Measurements from ENCODE around the gene R3HDM2.

- no peak for TF ChIP-seq RFXANK (CRISPR knock-in tag; IDR thresholded peaks at IDR 0.05)
- TF ChIP-seq ZNF143 (CRISPR knock-in tag; IDR thresholded peaks at IDR 0.05), result no peak
- TF ChIP-seq CTCF (CRISPR knock-in tag; IDR thresholded peaks at IDR 0.05), result peak; percentile 98
- no peak for TF ChIP-seq TOE1 (CRISPR knock-in tag; IDR thresholded peaks at IDR 0.05)
- no peak for TF ChIP-seq ZNF510 (CRISPR knock-in tag; IDR thresholded peaks at IDR 0.05; ENCODE audit: low read depth)
- no peak for TF ChIP-seq SATB2 (CRISPR knock-in tag; IDR thresholded peaks at IDR 0.05)
- TF ChIP-seq ESRRA (CRISPR knock-in tag; IDR thresholded peaks at IDR 0.05; ENCODE audit: low read depth), result no peak
- no peak for TF ChIP-seq MAZ (IDR thresholded peaks at IDR 0.05; ENCODE audit: borderline replicate concordance, low read depth, low read length)
- TF ChIP-seq MAZ (CRISPR knock-in tag; IDR thresholded peaks at IDR 0.05; ENCODE audit: low read depth), result no peak
- TF ChIP-seq ZNF207 (IDR thresholded peaks at IDR 0.05; ENCODE audit: borderline replicate concordance), result no peak
- no peak for TF ChIP-seq ZNF704 (CRISPR knock-in tag; IDR thresholded peaks at IDR 0.05; ENCODE audit: borderline replicate concordance)
- no peak for TF ChIP-seq ZBTB49 (CRISPR knock-in tag; IDR thresholded peaks at IDR 0.05; ENCODE audit: borderline replicate concordance)
- TF ChIP-seq KLF12 (CRISPR knock-in tag; IDR thresholded peaks at IDR 0.05; ENCODE audit: borderline replicate concordance), result no peak
- TF ChIP-seq ETV6 (CRISPR knock-in tag; conservative IDR thresholded peaks at IDR 0.05), result no peak
Observed at GRCh38 chr12:57452937-57453509, 22.2 kb upstream of the R3HDM2 start.
